SW480 (cell line): ENCODE measurements around the gene ANKS1B.
"Not testable (repeated sequence)": the region's sequence is repeated elsewhere in the genome, so short reads cannot be mapped to it uniquely, and the experiment has no call there.

Source experiments
- DNase-seq: peaks from one replicate; pipeline ENCODE4 v3.0.0-alpha.2; 2016; ENCODE audit warnings: low spot score

The ANKS1B gene

DNA sequence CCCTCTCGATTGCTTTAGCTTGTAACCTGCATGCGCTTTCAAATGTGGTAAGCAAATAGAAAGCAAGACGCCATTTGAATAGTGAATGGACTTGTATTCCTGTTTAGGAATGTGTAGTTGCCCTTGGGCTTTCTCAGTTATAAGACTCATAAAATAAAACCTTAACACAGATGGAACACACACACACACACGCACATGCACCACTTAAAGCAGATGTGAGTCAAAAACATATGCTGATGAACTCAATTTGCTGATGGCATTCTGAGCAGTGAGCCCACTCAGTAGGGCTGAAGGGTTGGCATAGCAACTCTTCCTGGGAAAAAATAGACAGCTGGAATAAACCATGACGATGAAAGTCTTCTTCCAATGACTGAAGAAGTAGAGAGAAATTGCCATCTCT lies 979.1 kb downstream of the ANKS1B start:
- DNase-seq, result no peak

DNA sequence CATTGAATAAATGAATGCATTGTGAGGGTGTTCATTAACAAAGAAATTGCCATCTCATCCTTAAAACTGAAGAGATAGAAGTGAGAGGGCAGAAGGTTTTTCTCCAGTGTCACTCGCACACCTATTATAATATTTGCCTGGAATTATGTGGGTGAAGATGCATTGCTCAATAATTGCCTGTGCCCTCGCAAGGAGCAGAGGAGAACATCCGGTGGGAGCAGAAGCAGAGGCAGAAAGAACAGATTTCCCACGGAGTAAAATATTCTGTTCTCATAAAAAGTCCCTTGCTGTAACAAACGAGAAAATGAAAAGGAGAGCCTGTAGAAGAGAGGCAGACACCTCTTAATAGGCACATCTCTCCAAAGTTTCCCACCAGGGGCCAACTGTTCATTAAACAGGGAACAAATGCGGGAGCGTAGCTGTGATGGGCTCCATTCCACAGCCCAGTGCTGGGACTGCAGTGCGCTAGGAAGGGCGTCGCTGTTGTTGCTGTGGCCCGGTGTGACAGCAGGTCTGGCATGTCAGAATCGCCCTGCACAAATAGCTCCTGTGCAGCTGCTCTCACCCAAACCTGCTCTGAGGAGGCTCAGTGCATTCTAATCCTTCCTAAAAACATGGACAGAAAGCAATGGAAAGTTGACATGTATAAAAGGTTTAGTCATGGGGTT lies 979.8 kb downstream of the ANKS1B start:
- DNase-seq, result no peak

- no peak for DNase-seq
These were observed 982.0 kb downstream of the ANKS1B start for GRCh38 chr12:99002731-99003130.

- DNase-seq, result no peak
These were observed 982.6 kb downstream of the ANKS1B start for GRCh38 chr12:99002156-99002555.

DNA sequence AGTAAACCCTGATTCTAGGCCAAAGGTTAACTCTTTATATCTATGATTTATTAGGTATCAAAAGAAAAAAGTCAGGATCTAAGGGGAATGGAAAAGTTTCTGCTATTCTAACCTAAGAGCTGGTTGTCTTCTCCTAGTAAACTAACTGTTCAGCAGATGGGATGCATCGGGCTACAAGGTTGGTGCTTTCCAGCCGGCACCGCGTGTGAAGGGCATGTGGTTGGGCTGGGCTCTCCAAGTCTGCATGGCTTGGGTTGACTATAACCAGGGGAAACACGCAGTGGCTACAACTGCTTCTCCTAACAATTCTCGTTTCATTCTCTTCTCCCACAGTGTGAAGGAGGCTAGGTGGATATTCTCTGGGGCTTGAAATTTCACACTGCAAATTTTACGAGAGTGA lies 985.2 kb downstream of the ANKS1B start:
- no peak for DNase-seq

DNA sequence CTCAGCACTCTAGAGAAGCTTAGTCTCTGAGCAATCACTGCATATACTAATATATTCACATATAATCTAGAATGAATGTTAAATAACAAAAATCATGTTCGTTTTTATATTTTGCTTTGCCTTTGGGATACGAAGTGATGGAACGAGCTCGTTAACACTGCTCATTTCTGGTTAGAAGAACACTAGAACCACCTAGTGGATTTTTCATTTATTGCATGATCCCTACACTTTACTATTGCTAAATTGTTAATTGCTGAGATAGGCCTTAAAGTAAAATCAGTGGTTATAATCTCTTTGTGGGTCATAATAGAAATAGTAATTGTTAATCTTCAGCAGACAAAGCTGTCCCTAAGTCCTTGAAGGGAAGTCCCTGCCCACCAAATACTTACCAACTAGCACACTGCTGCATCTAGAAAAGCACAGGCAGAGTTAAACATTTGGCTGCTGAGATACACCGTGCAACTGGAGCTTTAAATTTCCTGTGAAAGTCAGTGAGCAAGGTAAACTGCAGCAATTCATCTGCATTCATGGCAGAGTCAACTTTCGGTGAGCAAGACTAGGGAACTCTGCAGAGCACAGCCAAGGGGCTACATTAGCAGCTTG lies 985.9 kb downstream of the ANKS1B start:
- peak; percentile 39 for DNase-seq

- no peak for DNase-seq
These were observed 986.8 kb downstream of the ANKS1B start for GRCh38 chr12:98997899-98998298.

GRCh38 chr12:98990648-98991047 lies 994.1 kb downstream of the ANKS1B start:
- DNase-seq, result no peak

DNA sequence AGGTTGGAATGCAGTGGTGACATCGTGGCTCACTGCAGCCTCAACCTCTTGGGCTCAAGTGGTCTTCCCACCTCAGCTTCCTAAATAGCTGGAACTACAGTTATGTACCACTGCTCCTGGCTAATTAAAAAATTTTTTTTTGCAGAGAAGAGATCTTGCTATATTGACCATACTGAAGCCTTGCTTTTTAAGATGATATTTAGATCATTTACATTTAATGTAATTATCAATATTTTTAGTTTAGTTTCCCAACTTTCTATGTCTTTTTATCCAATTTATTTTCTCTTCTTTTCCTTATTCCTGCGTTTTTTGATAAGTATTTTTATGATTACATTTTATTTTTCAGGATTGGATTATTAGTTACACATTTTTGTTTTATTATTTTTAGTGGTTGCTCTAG lies 999.6 kb downstream of the ANKS1B start:
- no peak for DNase-seq

GRCh38 chr12:98983647-98984046 lies 1001.1 kb downstream of the ANKS1B start:
- no peak for DNase-seq

DNA sequence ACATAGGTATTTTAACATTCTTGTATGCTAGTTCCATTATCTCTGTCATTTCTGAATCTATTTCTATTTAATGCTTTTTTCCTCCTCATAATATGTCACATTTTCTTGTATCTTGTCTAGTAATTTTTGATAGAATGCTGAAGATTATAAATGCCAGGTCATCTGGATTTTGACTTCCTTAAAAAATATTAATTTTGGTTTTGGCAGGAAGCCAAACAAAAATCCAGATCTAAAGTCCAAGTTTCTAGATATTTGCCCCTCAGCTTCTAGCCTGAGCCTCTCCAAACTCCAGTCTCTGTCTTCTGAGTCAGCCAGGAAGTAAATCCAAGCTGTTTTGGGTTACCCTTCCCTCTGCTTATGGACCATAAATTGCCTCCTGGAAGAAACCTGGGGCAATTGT lies 1004.2 kb downstream of the ANKS1B start:
- no peak for DNase-seq

DNA sequence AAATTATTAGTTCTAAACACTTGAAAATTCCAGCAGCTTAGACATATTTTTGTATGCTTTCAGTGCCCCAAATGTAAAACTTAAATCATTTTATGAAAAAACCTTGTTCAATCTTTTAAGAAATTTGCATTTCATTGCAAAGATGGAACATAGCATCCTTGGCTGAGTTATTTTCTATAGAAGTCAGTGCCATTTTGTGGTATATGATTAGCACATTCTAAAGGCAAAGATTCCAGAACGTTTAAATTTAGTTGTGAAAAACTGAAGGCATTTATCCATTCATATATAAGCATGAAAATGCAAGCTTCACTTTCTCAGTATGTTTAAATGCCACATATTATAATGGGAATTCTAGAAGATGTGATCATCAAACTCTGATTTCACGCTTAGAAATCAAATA lies 1007.5 kb downstream of the ANKS1B start:
- no peak for DNase-seq

GRCh38 chr12:98974767-98975381 lies 1009.9 kb downstream of the ANKS1B start:
- DNase-seq, result no peak

DNA sequence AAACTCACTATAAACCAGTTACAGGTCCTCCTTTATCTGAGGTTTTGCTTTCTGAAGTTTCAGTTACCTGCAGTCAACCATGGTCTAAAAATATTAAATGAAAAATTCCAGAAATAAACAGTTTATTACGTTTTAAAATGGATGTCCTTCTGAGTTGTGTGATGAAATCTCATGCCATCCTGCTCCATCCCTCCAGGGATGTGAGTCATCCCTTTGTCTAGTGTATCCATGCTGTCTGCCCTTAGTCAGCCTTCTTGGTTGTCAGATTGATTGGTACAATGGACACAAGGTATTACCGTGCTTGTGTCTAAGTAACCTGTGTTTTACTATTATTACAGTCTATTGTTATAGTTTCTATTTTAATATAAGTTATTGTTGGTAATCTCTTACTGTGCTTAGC lies 1011.3 kb downstream of the ANKS1B start:
- peak; percentile 43 for DNase-seq

- no peak for DNase-seq
These were observed 1013.8 kb downstream of the ANKS1B start for GRCh38 chr12:98970950-98971349.

DNA sequence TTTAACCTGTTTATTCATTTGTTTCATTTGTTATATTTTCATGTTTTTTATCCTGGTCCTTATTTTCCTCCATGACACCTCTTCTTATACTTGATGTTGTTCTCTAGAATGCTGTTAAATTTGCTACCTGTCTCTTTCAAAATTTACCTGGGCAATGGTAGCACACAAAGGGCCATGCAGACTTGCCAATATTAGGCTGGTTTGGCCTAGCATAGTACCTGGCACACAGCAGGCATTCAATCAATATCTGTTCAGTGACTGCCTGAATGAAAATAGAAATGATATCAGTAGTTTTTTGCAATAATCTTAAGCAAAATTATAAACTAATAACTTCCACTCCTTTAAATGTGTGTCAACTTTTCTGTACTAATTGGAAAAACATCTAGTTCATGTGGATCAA lies 1014.5 kb downstream of the ANKS1B start:
- DNase-seq, result no peak

- DNase-seq, result no peak
These were observed 1015.8 kb downstream of the ANKS1B start for GRCh38 chr12:98968896-98969295.

DNA sequence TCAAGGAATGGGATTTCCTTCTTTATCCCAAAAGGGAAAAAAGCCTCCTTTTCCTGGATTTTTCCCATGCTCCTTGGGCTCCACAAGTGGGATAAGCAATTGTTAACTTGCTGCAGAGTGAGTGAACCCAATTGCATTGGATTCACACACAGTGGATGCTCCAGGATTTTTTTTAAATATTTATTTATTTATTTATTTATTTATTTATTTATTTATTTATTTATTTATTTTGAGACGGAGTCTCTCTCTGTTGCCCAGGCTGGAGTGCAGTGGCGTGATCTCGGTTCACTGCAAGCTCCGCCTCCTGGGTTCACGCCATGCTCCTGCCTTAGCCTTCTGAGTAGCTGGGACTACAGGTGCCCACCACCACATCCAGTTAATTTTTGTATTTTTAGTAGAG lies 1027.6 kb downstream of the ANKS1B start:
- not testable (repeated sequence) for DNase-seq

DNA sequence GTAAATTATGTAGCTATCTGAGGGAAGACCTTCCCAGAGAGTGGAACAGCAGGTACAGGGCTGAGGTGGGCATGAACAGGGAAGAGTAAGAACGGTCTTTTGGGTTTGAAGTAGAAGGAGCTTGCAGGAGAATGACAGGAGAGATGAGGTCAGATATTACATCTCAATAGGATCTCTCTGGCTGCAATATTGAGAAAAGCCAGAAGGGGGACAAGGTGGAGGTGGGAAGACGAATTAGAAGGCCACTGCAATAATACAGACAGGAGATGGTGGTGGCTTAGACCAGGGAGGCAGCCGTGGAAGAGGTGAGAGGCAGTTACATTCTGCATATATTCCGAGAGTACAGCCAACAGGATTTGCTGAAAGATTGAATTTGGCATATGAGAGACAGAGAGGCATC lies 1029.5 kb downstream of the ANKS1B start:
- peak; percentile 40 for DNase-seq

DNA sequence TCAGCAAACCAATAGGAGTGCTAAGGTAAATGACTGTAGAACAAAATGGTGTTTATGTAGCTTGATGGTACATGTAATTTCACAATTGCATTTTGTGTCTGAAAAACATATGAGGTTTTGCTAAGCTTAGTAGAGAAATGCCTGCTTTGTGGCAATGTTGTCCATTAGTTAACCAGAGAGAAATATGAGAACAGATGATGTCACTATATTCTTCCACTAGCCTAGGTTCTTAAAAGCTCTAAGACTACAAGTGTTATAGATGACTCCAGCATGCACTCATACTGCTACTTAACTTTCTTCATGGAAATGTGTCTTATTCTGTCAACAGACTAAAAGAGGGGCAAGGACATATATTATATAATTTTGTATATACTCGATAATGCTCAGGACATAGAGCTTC lies 1030.2 kb downstream of the ANKS1B start:
- DNase-seq, result no peak

DNA sequence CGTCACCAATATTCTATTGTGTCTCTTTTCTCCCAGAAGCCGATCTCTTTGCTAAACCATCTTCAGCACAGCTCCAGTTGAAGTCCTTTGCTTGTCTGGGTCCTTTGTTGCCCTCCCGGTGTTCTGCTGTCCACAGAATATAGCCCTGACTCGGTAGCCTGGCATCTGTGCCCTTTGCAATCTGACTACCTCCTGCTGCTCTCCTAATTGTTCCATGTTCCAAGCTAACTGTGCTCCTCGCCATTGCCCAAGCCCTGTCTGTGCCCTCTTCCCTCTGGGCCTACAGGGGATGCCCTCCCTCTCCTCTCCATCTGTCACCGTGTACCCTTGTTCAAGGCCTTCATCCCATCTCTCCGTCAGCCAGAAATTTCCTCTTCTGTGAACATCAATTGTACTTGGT lies 1033.3 kb downstream of the ANKS1B start:
- no peak for DNase-seq

- DNase-seq, result no peak
These were observed 1036.3 kb downstream of the ANKS1B start for GRCh38 chr12:98948343-98948949.

DNA sequence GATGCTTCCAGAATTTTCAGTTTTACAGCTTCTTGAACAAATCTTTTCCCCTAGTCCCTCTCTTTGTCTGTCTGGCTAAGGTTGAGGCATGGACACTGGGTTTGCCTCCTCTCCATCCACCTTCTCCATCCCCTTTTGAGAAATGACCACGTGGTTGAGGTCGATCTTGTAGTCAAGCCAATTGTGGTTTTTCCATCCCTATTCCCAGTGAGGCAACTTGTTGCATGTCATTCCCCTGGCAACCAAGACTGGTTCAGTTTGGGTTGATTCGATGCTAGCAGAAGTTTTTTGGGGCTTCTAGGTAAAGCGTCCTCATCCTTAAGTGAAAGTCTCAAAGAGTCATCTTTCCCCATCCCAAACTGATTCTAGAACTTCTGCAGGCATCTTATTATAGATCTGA lies 1038.9 kb downstream of the ANKS1B start:
- no peak for DNase-seq
